ENCODE data around the gene RIMS1. TPM values are rescaled to one million over a fixed set of nuclear protein-coding genes. Genes with fewer than 3 reads are reported as not detected.

RIMS1 gene
- total and polyA plus RNA-seq, 9 of the 15 experiments (the other 6 are each of a cell fraction or from before 2014, with no cell fraction given) = not detected

- DNase-seq (ENCODE audit: extremely low read depth in 1 of 4, low spot score in 3 of 4) (no peak), ATAC-seq (no peak), FAIRE-seq (no peak)
- H3K4me1 ChIP-seq (replicated peaks in 1 of 2; ENCODE audit: control insufficient read depth in 2 of 2, insufficient read depth in 2 of 2, low read length in 2 of 2) = no peaks in the 10 kb centered on the region
- no peaks in the 10 kb centered on the region for H3K9me1 ChIP-seq (ENCODE audit: control insufficient read depth, insufficient read depth, low read length)
- ChIA-PET POLR2A (no interaction called here), CTCF (ENCODE audit: low intra/inter-chr PET ratio) (interaction anchor here (0.6 kb wide), 1 partner anchor 285 kb away, joined by 3 read pairs; no protein-coding TSS in a partner anchor)
- no TSS peak for BruUV-seq (replicated peaks)
- no peaks in the 10 kb centered on the region for H4K20me1 ChIP-seq (replicated peaks; ENCODE audit: control insufficient read depth, insufficient read depth, low read length)
- no peak overlapping the region for H3K9ac ChIP-seq (ENCODE audit: insufficient read depth in 1 of 2, low read depth in 2 of 2, low read length in 2 of 2)
- H3K9me3 ChIP-seq (replicated peaks; ENCODE audit: control insufficient read depth, insufficient read depth, low read depth, low read length) = no peaks in the 10 kb centered on the region; the same call in 1 of the 2 replicates
- intact Hi-C loops (cut with micrococcal nuclease) = no loop called here
- TF ChIP-seq CBX3 (IDR thresholded peaks at IDR 0.05; ENCODE audit: borderline replicate concordance in 1 of 2, low read length in 2 of 2) = no peak
- no peak for TF ChIP-seq ZBTB11 (CRISPR knock-in tag; IDR thresholded peaks at IDR 0.05)
- TF ChIP-seq GABPB1 (CRISPR knock-in tag; IDR thresholded peaks at IDR 0.05) = no peak
- TF ChIP-seq FUS (optimal IDR thresholded peaks at IDR 0.05; ENCODE audit: low read depth, low read length) = no peak
- H2AFZ ChIP-seq (ENCODE audit: low read depth, low read length) = no peak overlapping the region
- WGBS (ENCODE audit: insufficient coverage, low coverage, missing lambda C conversion rate) = 0% methylated on average over 1 of the region's 1 CpG
- H3K36me3 ChIP-seq (ENCODE audit: control insufficient read depth, insufficient read depth, low read length) = no peaks in the 10 kb centered on the region
- H3K79me2 ChIP-seq (ENCODE audit: control insufficient read depth, insufficient read depth, low read length) = no peaks in the 10 kb centered on the region
- in situ Hi-C loops (cut with MboI) = no loop called here
- no peak overlapping the region for H3K4me2 ChIP-seq (ENCODE audit: insufficient read depth, low read length)
- H3K27ac ChIP-seq (ENCODE audit: extremely low read depth, low read depth, low read length) = no peak overlapping the region
- no peak overlapping the region for H3K4me3 ChIP-seq
- no peaks in the 10 kb centered on the region for H3K27me3 ChIP-seq (ENCODE audit: control insufficient read depth in 2 of 2, insufficient read depth in 2 of 2, low read length in 2 of 2)
Observed at GRCh38 chr6:72238021-72238420, 351.7 kb downstream of the RIMS1 start.
